DMS114 treated with DMSO at 0.1 percent for 48 hours (cell line): ENCODE results near the gene TMEM255B.
"Not testable (repeated sequence)": the region's sequence is repeated elsewhere in the genome, so short reads cannot be mapped to it uniquely, and the experiment has no call there.

Source experiments
- DNase-seq: peaks from one replicate; lab custom pipeline; 2025; ENCODE audit not compliant: unreplicated experiment; lab: John Stamatoyannopoulos, UW

Gene TMEM255B

DNA sequence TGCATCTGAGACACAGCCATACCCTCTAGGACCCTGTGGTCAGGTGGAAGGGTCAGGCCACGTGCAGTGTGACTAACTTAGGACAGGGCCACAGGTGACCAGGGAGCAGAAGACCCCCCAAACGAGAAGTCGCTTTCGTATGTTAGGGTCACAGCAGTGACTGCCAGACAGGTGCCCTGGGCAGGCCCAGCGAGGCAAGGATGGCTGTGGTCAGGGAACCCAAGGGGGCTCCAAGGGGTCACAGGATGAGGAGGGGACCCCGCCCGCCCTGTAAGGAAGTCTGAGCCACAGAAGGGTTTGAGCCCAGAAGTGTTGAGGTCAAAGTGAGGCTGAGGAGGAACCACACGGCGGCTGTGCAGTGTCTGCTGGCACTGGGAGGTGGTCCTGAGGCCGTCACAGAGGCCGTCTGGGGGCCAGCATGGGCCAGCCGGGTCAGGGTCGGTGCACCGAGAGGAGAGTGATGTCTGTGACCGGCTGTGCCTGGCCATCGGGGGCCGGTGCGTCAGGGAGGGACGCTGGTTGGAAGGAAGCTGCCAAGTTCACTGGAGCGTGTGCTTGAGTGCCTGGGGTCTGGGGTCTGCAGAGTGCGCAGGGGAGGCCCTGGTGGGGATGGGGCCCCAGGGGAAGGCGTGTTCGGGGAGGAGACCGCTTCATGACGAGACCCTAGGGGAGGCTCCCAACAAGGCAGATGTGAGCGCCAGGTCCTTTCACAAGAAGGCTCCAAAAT lies 24.8 kb upstream of the TMEM255B start:
- no peak for DNase-seq

DNA sequence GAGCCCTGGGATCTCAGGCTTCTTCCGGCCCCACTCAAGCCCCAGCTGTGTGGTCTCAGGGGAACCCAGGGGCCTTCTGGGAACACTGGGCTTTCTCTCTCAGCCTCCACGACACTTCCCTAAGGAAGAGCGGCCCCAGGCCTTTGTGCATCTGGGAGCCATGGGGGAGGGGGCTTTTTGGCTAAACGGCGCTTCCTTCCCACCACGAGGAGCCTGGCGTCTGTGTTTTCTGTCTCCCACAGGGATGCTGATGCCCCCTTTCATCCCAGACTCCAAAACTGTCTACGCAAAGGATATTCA lies 24.2 kb upstream of the TMEM255B start:
- no peak for DNase-seq

DNA sequence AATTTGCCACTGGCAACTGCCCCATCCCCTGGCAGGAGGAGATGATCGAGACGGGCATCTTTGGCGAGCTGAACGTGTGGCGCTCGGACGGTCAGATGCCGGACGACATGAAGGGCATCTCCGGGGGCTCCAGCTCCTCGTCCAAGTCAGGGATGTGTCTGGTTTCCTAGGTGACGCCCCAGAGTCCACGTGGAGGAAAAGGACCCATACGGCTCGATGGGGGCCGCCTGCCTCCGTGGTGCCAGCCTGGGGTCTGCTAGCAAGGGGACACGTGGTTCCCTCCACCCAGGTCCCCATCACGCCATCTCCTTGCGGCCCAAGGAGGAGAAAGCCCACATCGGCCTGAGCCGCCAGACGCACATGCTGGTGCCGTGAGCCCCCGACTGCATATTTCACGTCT lies 23.8 kb upstream of the TMEM255B start:
- no peak for DNase-seq

DNA sequence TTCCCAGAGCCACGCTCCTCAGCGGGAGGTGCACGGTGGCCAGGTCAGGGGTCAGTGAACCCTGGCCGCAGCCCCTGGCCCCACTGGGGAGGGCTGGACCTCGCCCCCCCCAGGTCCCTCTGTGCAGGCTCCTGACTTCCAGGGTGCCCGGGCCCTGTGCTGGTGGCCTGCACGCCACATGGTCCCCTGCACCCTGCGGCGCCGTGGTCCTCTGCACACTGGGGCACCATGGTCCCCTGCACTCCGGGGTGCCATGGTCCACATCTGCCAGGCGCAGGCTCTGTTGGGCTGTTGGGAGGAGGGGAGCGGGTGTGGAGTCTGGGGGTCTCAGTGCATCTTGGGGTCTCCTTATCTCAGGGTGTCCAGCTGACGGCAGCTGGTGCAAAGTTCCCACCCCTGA lies 23.3 kb upstream of the TMEM255B start:
- DNase-seq: no peak

DNA sequence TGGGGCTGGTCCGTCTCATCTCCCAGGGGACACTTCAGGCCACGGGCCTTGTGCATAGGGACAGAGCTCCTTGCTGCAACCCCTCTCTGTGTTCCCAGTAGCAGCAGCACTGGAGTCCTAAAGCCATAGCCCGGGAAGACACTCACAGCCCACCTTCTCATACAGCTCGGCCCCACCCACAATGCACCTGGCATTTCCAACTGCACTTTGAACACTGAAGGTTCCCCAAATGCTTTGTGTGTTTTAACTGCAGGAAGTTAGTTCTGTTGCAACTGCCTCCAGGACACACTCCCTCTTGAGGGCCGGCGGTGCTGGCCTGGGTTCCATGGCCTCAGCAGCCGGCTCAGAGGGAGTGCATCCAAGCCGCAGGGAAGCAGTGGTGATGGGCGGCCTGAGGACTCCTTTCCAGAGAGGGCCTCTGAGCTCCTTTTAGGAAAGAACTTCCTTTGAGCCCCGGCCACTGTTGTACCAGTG lies 22.7 kb upstream of the TMEM255B start:
- DNase-seq: no peak

DNA sequence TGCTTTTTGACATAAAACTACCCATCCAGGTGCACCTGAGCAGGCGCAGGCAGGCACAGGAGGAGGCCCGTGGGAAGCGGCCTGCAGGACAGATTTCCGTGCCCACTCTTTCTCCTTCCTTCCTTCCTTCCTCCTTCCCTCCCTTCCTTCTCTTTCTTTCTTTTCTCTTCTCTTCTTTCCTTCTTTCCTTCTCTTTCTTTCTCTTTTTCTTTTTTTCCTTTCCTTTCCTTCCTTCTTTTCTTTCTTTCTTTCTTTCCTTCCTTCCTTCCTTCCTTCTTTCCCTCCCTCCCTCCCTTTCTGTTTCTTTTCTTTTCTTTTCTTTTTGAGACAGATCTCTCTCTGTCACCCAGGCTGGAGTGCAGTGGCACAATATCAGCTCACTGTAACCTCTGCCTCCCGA lies 21.2 kb upstream of the TMEM255B start:
- DNase-seq: no peak

DNA sequence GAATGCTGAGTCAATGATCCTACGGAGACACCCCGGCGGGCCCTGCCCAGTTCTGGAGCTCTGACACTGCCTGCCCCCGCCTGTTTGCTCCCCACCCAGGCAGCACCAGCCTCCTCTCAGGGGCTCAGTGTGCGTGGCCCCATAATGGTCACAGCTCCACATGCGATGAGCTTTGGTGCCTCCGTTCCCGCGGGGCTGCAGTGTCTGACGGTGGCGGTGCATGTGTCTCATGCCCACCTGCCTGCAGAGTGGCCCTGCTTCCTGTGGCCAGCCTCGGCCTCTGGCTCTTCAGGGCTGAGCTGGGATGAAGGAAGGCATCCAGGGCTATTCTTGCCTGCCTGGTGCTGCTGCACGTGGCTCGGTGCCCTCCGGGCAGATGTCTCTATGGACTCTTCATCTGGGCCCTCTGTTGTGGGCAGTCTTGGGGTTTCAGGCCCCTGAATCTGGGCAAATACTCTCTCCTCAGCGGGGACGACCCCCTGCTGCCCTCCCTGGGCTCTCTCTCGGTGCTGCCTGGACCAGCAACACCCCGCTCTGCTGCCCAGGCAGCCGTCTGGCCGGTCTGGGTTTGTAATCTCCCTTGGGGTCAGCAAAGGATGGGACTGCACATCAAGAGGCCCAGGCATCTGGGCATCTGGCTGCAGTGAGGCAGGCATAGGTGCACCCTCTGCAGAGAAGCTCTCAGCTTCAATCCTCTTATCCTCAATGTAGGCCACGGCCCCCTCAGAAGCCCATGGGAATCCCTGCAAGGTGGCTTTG lies 19.3 kb upstream of the TMEM255B start:
- DNase-seq: no peak

DNA sequence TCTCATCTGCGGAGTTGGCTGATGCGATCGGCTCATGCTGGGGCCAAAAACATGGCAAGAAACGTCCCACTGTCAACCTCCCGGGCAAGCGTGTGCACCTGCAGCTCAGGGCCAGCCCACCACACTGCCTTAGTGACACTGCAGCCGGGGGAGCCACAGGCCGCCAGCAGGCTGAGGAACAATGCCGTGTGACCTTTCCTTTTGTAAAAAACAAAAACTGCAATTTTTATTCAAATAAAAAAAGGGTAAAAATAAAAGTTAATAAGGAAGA lies 18.8 kb upstream of the TMEM255B start:
- no peak for DNase-seq

DNA sequence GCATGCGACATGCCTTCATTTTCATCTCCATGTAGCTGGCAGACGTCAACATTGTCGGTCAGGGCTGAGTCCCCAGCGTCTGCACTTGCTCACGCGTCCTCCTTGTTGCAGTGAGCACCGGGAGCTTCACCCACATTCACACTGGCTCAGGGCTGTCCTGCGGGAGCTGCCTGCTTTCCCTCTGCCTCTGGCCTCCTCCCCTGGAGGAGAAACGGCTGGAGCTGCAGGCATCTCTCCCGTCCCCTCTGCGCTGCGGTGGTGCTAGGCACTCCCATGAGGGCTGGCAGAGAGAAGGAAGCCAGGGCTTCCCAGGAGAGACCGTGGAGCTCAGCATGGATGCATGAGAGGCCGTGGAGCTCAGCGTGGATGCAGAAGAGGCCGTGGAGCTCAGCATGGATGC lies 18.4 kb upstream of the TMEM255B start:
- DNase-seq: no peak

DNA sequence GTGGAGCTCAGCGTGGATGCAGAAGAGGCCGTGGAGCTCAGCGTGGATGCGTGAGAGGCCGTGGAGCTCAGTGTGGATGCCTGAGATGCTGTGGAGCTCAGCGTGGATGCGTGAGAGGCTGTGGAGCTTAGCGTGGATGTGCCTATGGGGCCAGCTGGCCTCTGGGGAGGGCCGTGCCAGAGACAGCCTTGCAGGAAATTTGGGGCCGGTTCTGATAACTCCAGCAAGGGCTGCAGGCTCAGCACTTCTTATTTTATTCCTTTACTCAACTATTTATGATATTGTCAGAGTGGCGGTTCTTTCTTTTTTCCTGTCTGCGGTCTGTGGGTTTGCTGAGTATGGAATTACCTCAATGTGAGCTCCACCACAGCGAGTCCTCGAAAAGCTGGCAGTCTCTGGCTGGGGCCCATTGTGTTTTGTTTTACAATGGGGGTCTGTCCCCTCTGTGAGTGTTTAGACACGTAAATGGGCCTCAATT lies 17.8 kb upstream of the TMEM255B start:
- no peak for DNase-seq

DNA sequence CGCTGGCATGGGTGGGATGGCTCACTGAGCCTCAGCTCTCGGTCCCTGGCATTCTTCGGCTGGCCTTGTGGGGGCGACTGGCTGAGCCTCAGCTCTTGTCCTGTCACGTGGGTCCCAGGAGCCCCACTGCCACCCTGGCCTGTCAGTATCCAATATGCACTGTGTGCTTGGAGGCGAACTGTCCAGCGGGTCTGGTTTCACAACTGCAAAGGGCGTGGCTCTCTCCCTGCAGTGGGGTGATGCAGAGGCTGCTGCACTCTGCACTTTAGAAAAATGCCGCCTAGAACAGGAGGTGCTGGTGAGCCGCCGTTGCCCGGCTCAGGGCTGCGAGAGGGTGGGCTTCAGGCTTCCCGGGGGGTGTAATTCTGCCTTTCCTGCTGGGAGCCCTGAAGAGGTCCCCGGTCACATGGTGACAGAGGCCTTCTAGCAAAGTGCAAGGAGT lies 17.0 kb upstream of the TMEM255B start:
- DNase-seq: no peak

DNA sequence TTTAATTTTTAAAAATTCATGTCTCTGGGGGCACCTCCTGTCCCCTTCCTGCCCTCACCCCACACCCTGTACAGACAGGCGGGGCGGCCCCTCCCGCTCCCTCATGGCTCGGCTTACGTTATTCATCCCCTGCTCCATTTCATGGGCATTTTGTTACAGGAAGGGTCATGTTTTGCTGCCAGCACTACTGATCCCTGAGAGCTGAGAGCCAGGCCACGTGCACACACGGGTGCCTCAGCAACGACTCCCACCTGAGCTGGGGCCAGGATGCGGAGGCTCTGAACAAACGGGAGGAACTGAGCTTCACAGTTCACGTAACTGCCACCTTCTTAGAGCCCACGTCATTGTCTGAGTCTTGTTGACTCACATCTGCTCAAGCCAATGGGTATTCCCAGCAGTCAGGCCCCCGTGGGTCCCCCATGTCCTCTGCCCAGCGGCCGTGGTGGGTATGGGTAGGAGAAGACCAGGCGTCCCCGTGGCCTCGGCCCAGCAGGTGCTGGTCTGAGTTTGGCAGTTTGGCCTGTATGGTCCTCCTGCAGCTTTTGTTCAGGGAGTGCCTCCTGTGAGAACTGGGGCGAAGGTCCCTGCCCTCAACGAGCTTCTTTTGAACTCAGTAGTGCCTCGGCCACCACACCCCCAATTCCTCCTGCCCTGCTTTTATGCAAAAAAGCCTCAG lies 16.4 kb upstream of the TMEM255B start:
- no peak for DNase-seq

DNA sequence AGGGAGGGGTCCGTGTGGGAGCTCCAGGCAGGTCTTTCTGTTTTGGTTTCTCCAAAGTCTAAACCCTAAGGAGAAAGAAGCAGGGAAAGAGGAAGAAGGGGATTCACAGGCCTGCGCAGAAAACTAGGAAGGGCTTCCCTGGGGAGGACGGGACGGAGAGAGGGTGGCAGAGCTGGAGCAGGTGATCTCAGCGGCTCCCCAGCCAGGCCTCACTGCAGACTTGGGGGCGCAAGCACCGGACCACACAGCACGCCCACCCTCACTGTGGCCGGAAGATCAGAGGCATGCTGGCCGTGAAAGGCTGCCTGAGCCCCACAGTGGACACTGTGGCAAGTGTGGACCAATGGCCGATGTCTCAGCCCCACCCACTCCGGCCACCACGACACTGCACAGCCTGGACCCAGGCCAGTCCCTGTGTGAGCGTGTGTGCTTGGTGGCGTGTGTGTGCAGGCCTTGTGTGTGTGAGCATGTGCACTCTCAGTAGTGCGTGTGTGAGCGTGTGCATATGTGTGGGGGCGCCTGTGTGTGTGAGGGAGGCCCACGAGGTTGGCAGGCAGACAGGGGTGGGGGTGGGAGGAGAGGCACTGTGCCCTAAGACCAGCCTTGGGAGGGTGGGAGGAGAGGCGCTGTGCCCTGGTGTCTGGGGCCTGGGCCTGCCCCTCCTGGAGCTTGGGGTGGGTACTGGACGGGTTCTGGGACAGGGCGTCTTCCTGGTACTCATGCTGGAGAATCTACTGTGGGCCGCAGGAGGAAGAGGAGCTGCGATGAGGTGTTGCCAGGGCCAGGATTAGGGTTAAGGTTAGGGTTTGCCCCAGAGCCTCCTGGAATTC lies 15.4 kb upstream of the TMEM255B start:
- no peak for DNase-seq

DNA sequence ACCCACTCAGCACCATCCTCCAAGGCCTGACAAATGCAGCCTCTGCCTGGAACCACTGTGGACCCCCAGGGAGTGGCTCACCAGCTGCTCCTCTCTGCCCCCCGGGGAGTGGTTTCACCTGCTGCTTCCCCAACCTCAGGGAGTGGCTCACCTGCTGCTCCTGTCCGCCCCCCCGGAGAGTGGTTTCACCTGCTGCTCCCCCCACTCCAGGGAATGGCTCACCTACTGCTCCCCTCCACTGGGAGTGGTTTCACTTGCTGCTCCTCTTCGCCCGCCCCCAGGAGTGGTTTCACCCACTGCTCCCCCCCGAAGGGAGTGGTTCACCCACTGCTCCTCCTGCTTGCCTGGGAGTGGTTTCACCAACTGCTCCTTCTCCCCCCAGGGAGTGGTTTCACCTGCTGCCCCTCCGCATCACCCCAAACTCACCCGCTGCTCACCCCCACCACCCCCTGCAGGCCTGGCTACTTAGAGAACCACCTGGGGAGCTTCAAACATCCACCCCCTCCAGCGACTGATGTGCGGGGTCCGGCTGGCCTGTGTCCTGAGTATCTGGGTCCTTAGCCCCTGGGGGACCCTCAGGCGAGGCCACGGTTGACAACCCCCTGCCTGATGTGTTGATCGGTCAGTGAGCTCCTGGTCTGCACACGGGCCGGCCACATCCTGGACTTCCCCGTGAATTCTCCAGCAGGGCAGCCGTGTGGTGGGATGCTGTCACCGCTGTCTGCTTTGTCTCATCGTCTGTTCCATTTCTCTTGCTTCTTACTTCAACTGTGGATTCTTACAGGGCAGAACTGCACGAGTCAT lies 14.6 kb upstream of the TMEM255B start:
- DNase-seq: no peak

DNA sequence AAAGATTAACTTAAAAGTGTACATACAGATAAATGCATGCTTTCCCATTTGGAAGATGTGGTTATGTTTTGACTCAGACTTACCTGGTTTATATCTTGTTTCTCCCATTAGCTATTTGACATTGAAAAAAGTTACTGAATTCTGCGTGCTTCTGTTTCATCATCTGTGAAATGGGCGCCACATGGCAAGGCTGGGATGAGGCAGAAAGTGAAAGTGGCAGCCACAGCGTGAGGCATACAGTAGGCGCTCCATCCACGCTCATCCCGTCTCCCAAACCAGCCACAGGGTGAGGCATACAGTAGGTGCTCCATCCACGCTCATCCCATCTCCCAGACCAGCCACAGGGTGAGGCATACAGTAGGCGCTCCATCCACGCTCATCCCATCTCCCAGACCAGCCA lies 14.0 kb upstream of the TMEM255B start:
- DNase-seq: no peak

DNA sequence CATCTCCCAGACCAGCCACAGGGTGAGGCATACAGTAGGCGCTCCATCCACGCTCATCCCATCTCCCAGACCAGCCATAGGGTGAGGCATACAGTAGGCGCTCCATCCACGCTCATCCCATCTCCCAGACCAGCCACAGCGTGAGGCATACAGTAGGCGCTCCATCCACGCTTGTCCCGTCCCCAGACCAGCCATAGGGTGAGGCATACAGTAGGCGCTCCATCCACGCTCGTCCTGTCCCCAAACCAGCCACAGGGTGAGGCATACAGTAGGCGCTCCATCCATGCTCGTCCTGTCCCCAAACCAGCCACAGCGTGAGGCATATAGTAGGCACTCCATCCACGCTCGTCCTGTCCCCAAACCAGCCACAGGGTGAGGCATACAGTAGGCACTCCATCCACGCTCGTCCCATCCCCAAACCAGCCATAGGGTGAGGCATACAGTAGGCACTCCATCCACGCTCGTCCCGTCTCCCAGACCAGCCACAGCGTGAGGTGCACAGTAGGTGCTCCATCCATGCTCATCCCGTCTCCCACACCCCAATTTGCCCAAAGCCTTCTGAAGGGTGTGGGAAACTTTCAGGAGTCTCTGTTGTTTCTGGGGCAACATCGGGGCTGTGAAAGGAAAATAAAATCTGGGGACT lies 13.4 kb upstream of the TMEM255B start:
- DNase-seq: not testable (repeated sequence)

DNA sequence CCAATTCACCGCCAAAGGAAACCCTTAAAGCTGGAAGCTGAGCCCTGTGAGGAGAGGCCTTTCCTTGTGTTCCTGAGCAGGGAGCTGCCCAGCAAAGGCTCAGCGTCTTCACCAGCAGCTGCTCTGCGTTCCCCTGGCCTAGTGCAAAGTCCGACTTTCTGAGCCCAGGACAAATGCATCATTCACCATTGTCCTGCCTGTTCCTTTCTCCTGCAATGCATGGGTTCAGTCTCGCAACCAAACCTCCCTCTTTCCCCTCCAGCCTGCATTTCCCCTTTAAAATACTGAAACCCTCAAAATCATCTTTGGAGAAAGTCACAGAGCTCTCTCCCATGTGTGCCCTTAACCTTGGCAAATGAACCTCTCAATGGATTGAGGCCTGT lies 12.9 kb upstream of the TMEM255B start:
- no peak for DNase-seq

DNA sequence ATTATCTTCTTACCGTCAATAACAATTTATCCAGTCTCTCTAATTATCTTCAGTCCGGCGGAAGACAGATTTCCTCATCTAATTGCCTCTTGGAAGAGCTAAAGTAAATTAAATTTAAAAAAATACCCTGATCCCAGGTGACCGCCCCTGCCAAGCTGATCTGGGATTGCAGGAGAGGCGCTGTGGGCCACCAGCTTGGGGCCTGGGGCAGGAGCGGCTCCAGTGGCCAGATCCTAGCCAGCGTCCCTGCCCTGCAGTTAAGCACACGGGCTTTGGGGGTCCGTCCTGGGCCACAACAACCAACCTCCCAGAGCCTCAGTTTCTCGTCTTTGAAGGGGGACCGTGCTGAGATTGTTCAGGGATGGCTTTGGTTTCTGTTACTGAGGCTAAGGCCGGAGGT lies 12.4 kb upstream of the TMEM255B start:
- DNase-seq: no peak

DNA sequence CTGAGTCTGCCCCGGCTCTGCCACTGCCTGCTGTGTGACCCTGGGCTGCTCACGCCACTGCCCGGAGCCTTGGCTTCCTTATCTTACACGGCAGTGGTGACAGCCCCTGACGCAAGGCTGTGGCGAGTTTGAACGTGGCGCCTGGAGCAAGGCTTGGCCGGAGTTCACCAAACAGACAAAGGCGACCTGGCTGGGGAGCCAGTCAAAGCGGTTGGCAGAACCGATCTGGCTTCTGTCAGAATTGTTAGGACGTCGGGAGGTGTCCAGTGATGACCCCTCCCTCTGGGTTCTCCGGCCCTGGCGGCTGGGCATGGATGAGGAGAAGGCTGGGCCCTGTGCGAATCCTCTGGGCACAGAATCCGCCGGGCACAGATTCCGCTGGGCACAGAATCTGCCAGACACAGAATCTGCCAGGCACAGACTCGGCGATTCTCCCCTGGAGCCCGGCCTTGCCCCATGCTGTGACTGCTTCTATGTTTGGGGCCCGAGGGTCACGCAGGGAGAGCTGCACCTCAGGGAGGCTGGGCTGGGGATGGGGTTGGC lies 11.7 kb upstream of the TMEM255B start:
- DNase-seq: no peak
